Transverse colon (tissue), 3 donors: ENCODE measurements around the gene CDK12.

Experiments used
- CTCF ChIP-seq, 5 experiments: fragments of 200-600 bp in 3 of 5; fragments of 450-650 bp in 2 of 5; sonication (generic) in 3 of 5; IDR thresholded peaks; 1 replicate in 2 of 5; 2 replicates in 3 of 5; pipeline ENCODE4 v1.5.1; 2016 to 2017; ENCODE audit warnings: antibody characterized with exemption in 5 of 5, inconsistent platforms in 3 of 5, mild to moderate bottlenecking in 2 of 5, moderate library complexity in 1 of 5
- POLR2A ChIP-seq: fragments of 450-650 bp; IDR thresholded peaks from one replicate; pipeline ENCODE4 v1.6.1; 2016; ENCODE audit warnings: antibody characterized with exemption, mild to moderate bottlenecking, moderate library complexity

GRCh38 chr17:39462631-39463375 lies 1.5 kb downstream of the CDK12 start:
- TF ChIP-seq CTCF (IDR thresholded peaks at IDR 0.05), result no peak
- TF ChIP-seq POLR2A, result no peak
